ENCODE measurements around the gene CYP2W1.
"Not testable (repeated sequence)": the region's sequence is repeated elsewhere in the genome, so short reads cannot be mapped to it uniquely, and the experiment has no call there.

CYP2W1 gene

DNA sequence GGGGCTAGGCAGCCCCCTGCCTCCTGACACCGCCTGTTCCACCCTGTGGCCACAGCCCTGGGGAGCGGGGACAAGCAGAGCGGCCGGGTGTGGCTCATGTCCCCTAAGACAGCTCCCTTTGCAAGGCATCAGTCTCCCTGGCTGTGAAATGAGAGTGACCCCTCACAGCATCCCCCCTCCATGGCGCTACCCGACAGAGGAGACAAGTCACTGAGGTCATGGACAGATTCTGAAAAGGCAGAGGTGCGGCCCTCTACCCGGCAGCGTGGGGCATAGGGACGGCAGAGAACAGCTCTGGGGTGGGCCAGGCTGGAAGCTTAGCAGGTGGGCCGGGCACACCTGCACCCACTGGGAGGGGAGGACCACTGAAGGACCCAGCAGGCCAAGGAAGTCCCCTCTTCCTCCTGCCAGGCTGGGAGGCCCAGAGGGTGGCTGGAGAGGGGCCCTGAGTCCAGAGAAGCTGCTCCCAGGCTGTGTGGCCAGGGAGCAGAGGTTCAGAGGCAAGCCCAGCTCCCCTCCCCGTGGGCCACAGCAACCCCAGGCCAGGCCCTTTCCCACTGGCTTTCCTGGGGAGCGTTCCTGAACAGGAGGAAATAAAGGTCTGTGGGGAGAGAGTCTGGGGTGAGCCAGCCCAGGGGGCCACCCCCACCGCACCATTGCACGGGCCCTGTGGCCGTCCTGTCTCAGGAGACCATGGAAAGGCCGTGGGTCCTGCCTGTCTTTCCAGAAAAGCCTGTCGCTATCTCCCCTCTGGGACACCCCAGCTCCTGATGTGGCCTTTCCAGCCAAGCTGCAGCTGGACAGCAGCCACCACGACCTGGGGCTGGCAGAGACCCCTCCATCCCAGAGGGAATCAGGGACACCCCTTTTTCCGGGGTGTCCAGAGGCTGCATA lies 30.2 kb upstream of the CYP2W1 start:
- no peak for DNase-seq (ENCODE audit: low spot score)

DNA sequence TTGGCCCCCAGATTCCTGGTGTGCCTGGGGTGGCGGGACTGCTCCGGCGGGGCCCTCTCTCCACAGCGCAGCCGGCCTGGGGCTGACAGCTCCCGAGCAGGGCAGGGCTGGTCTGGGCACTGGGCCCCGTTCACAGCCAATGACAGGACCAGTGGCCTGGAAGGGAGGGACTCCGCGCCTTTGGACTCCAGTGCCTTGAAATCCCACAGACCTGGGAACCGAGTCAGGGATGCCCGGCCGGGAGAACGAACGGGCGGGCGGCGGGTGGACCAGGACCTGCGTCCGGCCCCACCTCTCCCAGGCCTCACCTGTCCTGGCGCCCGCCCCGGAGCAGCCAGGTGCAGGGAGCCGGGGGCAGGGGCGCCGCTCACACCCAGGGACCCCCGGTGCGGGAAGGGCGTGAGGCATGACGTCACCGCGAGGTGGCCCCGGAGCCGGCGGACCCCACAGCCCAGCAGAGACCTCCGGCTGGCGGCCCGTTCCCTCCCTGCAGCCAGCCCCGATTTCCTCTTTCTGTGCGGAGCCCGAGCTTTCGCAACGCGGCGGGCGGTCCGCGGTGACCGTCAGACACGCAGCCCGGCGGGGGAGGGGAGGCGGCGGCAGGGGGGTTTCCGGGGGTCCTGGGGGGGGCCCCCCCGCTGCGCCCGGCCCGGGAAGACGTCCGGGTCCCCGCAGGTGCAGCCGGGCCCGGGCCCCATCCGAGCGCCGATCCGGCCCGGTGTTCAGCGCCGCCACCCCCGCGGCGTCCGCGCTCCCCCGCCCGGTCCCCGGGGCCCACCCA lies 29.2 kb upstream of the CYP2W1 start:
- DNase-seq (ENCODE audit: low spot score) = peak; percentile 73

DNA sequence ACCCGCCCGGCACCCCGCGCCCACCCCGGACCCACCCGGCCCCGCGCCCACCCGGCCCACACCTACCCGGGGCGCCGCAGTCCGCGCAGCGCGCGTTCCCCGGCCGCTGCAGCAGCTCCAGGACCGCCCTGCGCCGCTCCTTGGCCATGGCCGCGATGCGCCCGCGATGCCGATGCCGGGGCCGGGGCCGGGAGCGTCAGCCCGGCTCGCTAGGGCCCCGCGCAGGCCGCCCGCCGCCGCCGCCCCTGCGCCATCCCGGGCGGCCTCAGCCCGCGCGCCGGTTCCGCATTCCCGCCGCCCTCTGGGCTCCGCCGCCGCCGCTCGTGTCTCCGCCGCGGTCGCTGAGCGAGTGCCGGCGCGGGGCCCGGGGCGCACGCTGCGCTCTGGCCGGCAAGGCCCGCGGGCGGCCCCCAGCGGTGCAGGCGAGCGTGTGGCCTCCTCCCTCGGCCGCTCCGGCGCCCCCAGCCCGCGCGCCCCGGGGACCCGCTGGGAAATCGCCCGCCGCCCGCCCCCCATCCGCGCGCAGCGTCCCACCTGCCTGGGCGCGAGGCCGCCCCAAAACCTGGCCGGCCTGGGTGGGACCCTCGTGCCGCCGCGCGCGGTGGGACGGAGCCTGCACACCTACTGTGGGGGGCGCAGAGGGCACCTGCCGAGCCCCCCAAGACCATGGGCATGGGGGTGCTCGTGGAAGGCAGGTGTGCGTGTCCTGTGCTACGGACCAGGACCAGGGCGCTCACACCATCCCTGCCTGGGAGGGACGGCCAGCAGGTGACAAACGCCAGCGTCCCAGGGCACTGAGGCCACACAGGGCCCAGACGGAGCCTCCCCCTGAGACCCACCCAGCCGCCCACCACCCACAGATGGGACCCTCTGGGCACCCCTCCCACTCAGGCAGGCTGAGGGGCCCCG lies 28.4 kb upstream of the CYP2W1 start, which contains the start of gene ADAP1:
ADAP1 (minus strand) TSS at position 351 of the 909 bp plus-strand sequence; CDS start at position 148, 203 bp downstream.
- DNase-seq (ENCODE audit: low spot score) = peak; percentile 44

DNA sequence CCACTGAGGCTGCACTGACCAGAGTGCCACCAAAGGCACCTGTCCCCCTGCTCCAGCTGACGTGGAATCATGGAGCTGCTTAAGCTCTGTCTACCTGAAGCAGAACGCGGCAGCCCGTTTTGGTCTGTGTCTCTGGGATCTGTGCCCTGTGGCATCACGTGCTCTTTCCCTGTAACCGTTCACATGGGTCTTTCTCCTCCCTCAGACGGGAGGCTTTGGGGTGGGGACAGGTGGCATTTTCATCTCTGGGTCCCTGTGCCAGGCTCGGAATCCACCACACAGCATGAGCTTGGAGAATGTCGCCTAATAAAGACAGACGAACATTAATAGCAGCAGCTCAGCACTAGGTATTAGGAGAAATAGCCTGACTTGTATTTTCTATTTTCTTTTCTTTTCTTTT lies 26.9 kb upstream of the CYP2W1 start:
- DNase-seq (ENCODE audit: low spot score) = no peak

DNA sequence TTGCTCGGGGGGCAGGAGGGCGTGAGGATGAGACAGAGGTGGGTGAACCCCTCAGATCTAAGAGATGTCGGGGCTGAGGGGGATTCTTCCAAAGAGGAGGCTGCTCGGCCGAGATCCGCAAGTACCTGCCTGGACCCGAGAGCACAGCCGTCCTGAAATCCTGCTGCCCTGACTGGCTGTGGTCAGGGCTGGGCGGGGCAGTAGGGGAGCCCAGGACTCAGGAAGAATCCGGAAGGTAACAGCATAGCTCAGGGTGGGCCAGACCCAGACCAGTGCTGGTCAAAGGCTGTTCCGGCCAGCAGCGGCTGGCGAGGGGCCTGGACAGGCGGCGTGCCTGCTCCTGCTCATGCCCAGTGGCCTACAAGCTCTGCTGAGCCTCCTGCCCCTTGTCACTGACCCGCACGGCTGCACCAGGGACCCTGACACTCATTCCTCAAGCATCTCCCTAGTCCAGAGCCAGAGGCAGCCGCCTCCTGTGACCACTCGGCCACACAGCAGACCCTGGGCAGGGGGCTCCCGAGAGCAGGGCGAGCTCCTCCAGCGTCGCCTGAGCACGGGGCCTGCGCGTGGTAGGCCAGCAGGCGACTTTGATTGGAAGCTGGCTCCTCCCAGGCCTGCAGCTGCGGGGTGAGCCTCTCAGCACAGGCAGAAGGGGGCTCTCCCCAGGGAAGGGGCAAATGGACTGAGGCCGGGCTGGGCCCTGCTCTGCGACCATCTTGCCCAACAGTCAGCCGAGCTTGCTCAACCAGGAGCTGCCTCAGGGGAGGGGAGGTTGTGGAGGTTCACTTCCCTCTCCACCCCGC lies 25.4 kb upstream of the CYP2W1 start:
- no peak for DNase-seq (ENCODE audit: low spot score)

DNA sequence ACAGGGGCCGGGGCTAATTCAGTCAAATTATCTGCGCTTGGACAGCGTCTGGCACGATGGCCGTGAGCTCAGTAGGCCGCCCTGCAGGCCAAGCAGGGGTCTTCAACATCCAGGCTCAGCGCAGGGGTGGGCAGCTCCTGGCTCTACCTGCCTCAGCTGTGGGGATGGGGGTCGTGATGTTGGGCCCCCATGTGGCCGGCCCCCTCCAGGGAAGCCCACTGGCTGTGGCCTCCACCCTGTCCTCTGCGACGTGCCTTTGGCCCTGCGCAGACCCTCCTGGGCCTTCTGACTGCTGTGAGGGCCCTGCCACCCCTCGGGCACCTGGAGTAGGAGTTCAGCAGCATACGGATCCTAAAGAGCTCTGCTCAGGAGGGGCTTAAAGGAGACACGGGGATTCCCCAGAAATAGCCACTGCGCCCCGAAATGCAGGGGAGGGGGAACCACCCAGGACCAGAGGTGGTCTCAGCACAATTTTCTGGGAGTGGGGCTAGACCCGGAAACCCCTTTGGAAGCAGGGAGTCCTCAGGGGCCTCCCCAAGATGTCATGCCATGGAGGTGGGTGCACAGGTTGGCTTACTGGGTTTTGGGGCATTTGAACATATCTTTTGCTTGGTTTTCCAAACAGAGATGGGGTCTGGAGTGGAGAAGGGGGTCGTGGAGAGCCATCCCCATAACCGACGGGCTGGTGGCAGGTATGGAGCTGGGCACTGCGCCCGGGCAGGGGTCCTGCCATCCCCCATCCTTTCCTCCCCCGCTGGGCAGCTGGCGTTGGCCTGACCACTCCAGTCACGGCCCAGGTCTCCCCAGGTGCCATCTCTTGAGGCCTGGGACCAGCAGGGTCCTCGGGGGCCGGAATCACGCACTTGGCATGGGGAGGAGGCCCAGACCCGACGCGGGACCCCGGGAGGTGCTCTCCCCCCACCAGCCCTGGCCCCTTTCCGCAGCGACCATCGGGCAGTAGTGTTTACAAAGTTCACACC lies 24.5 kb upstream of the CYP2W1 start:
- no peak for DNase-seq (ENCODE audit: low spot score)

DNA sequence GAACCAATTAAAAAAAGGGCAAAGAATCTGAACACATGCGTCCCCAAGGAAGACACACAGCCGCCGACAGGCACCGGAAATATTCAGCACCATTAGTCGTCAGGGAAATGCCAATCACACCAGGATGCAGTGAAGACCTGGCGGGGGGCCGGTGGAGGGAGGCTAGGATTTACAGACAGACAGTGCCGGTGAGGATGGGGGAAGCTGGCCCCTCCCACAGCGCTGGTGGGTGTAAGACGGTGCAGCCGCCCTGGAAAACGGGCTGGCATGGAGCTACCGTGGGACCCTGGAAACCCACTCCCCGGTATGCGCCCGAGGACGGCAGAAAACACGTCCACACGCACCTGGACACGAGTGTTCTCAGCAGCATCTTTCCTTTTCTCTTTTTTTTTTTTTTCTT lies 23.7 kb upstream of the CYP2W1 start:
- DNase-seq (ENCODE audit: low spot score) = no peak

DNA sequence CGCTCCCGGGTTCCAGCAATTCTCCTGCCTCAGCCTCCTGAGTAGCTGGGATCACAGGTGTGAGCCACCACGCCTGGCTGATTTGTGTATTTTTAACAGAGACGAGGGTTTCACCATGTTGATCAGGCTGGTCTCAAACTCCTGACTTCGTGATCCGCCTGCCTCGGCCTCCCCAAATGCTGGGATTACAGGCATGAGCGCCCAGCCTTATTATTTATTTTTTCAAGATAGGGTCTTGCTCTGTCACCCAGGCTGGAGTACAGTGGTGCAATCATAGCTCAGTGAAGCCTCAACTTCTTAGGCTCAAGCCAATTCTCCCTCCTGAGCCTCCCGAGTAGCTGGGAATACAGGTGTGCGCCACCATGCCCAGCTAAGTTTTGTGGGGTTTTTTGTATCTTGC lies 23.2 kb upstream of the CYP2W1 start:
- DNase-seq (ENCODE audit: low spot score) = not testable (repeated sequence)

DNA sequence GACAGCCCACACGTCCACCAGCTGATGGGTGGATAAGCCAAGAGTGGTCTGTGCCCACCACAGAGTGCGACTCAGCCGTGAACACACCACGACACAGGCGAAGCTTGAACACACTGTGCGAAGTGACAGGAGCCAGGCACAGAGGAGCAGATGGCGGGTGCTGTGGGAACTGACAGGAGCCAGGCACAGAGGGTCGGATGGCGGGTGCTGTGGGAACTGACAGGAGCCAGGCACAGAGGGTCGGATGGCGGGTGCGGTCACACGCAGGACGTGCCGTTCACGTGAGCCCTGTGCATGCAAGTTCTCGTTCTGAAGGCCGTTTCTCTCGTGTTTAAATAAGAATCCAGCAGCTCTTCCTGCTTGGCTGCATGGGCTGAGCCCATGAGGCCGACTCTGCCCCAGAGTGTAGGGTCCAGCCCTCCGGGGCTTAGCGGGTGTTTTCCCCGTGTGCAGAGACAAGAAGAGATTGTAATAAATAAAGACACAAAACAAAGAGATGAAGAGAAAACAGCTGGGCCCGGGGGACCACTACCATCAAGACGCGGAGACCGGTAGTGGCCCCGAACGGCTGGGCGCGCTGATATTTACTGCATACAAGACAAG lies 22.6 kb upstream of the CYP2W1 start:
- DNase-seq (ENCODE audit: low spot score) = no peak

DNA sequence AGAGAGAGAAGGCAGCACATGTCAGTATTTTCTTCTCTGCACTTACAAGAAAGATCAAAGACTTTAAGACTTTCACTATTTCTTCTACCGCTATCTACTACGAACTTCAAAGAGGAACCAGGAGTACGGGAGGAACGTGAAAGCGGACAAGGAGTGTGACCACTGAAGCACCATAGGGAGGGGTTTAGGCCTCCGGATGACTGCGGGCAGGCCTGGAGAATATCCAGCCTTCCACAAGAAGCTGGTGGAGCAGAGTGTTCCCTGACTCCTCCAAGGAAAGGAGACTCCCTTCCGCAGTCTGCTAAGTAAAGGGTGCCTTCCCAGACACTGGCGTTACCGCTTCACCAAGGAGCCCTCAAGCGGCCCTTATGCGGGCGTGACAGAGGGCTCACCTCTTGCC lies 22.0 kb upstream of the CYP2W1 start:
- DNase-seq (ENCODE audit: low spot score) = not testable (repeated sequence)

DNA sequence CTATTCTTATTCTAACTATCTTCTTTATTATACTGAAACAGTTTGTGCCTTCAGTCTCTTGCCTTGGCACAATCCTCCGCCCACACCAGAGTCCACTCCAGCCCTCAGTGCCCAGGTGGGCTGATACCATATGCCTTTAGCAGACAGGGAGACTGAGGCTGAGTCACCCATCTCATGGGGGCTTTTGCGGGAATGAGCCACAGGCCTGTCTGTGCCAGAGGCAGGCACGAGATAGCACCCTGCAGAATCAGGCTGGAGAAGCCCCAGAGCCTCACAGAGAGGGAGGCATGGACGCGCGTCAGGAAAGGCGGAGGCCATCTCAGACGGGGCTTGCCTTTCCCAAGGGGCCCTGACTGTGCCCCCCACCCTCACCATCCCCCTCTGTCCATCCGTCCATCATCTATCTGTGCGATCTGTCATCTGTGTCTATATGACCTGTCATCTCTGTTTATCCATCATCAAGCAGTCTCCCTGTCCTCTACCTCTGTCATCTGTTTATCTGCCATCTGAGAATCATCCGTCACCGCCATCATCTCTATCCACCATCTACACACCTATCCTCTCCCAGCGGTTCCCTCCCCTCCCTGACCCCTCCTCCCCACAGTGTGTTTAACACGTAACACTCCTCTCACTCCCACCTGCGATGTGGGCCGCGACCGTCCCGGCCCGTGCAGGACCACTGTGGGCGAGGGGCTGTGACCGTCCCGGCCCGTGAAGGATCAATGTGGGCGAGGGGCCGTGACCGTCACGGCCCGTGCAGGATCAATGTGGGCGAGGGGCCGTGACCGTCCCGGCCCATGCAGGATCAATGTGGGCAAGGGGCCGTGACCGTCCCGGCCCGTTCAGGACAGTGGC lies 21.2 kb upstream of the CYP2W1 start:
- DNase-seq (ENCODE audit: low spot score) = no peak

DNA sequence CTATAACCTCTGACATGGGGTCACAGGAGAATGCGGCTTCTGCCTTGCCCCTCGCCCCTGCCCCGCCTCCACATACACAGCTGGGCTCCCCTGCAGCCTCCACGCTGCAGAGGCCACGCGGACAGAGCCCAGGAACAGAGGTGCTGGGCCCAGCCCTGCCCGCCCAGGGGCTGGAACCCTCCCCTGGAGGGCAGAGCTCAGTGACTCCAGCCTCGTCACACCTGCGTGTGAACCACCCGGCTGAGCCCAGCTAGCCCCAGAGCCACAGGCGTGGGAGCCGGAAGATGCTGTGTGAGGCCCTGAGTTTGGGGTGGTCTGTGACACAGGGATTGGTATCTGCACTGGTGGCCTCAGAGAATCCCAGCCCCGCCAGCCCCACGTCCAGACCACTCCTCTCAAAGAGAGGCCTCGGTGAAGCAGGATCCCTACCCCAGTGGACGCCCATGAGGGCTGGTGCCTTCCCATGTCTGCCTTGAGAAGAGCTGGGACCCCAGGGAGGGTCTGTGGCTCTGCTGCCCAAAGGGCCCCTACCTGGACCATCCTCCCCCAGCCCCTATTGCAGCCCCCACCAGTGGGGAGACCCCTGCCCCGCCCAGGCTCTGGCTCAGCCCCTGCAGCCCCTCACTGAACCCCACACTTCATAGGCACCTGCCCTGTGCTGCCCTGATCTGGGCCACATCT lies 20.4 kb upstream of the CYP2W1 start:
- DNase-seq (ENCODE audit: low spot score) = no peak

DNA sequence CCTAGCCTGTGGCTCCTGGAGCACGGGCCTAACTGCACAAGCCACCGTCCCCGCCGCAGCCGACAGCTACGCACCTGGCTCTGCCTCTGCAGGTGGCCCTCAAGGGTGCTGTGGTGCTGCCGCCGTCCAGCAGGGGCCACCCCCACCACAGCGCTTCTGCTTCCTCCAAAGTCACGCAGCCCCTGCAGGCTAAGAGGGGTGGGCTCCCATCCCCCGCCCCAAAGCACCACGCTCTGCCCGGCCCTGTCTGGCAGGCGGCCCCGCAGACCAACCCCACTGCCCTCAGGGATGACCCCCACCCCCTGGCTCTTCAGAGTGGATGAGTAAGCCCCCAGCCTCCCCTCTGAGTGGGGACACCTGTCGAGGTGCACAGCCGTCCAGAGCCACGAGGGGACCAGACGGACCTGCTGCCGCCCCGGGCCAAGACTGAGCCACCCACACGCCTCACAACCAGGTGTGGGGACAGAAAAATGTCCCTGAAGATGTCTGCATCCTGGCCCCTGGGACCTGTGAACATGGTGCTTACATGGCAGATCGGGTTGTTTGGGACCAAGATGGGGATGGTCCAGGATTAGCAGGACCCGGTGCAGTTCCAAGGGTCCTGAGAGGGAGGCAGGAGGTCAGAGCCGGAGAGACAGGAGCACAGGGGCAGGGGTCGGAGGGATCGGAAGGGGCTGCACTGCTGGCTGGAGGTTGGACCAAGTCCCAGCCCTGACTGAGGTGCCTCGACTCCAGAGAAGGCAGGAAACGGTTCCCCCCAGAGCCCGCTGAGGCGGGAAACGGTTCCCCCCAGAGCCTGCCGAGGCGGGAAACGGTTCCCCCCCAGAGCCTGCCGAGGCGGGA lies 19.5 kb upstream of the CYP2W1 start:
- no peak for DNase-seq (ENCODE audit: low spot score)

DNA sequence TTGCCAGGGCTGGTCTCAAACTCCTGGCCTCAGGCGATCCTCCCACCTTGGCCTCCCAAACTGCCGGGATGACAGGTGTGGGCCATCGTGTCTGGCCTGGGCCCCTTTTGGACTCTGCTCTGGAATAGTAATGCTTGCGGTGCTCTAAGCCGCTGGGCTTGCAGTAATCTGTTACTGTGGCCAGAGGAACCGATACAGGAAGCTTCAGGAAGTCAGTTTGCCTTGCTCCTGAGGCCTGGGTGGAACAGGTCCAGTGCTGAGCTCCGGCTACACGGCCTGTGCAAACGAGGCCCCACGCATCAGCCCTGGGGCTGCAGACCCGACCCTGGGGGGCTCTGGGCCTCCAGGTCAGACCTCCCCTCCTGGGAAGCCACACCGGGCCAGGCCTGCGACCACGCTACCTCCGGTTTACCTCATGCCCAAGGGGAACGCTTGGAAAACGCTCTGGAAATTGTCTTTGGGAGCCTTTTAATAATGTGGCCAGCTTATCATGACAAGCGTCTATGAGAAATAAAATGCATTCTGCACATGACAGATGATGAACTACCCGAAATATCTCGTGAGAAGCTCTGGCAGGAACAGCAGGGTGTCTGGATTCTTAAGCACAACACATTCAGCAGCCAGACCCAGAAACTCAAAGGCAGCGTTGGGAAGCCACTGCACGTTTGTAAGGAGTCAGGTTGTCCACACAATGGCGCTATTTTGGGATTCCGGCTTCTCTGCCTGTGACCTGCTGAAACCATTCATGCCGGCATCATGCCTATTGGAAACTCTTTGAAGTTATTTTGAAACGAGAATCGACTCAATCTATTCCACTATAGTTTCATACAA lies 18.4 kb upstream of the CYP2W1 start:
- peak; percentile 67 for DNase-seq (ENCODE audit: low spot score)

DNA sequence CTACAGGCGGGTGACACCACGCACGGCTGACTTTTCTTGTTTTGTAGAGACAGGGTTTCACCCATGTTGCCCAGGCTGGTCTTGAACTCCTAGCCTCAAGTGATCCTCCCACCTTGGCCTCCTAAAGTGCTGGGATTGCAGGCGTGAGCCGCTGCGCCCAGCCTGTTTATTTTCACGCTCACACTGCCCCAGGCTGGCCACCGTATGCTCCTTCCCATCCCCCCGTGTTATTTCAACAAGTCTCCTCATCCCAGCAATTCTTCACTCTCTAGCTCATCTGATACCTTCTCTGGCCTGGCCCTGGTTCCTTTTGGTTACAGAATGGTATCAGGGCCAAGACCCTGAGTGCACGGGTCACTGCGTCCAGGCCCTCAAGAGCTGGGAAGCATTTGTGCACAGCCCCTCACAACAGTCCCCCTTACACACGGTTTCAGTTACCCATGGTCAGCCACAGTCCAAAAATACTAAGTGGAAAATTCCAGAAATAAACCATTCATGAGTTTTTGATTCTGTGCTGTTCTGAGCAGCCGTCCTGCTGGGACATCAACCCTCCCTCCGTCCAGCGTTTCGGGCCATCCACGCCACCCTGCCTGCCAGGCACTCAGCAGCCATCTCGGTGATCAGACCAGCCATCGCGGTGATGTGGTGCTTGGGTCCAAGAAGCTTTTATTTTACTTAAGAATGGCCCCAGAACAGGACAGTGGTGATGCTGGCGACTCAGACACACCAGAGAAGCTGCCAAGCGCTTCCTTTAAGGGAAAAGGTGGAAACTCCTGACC lies 16.5 kb upstream of the CYP2W1 start:
- DNase-seq (ENCODE audit: low spot score) = no peak

Data from AG08395 (cell line).